Hematopoietic multipotent progenitor cell treated with erythropoietin and hydrocortisone succinate and interleukin-3 and kit ligand, for 17 days (in vitro differentiated cells): ENCODE measurements around the gene KRTAP19-5.
"Not testable (repeated sequence)": the region's sequence is repeated elsewhere in the genome, so short reads cannot be mapped to it uniquely, and the experiment has no call there.

Source experiments
- DNase-seq: peaks from one replicate; pipeline ENCODE4 v3.0.0-alpha.2; 2015; ENCODE audit warnings: low spot score

Gene KRTAP19-5

GRCh38 chr21:30502041-30502440 lies at the start of gene KRTAP19-5:
KRTAP19-5 (minus strand) TSS chr21:30502141; CDS start chr21:30502090, 51 bp downstream.
- DNase-seq, result no peak

- DNase-seq, result no peak
Observed at GRCh38 chr21:30541764-30542163, 39.8 kb upstream of the KRTAP19-5 start, which contains the start of gene KRTAP19-6. KRTAP19-6 (minus strand) TSS chr21:30541864; CDS start chr21:30541833, 31 bp downstream.

- no peak for DNase-seq
Observed at GRCh38 chr21:30518876-30519275, 16.9 kb upstream of the KRTAP19-5 start.

GRCh38 chr21:30515681-30516080 lies 13.7 kb upstream of the KRTAP19-5 start:
- no peak for DNase-seq

GRCh38 chr21:30505621-30506205 lies 3.8 kb upstream of the KRTAP19-5 start:
- DNase-seq, result not testable (repeated sequence)

GRCh38 chr21:30497065-30497464 lies 4.9 kb downstream of the KRTAP19-5 start, which contains the start of gene KRTAP19-4:
KRTAP19-4 (minus strand) TSS chr21:30497165; CDS start chr21:30497110, 55 bp downstream.
- no peak for DNase-seq

- no peak for DNase-seq
Observed at GRCh38 chr21:30491963-30492428, 9.9 kb downstream of the KRTAP19-5 start, which contains the start of gene KRTAP19-3. KRTAP19-3 (minus strand) TSS chr21:30492013; CDS start chr21:30491957, 56 bp downstream.

- DNase-seq, result no peak
Observed at GRCh38 chr21:30487336-30487735, 14.6 kb downstream of the KRTAP19-5 start, which contains the start of gene KRTAP19-2. KRTAP19-2 (minus strand) TSS chr21:30487436; CDS start chr21:30487348, 88 bp downstream.

GRCh38 chr21:30486180-30486579 lies 15.8 kb downstream of the KRTAP19-5 start:
- no peak for DNase-seq

- DNase-seq, result no peak
Observed at GRCh38 chr21:30482130-30482529, 19.8 kb downstream of the KRTAP19-5 start.

- DNase-seq, result no peak
Observed at GRCh38 chr21:30480145-30480544, 21.8 kb downstream of the KRTAP19-5 start, which contains the start of gene KRTAP19-1. KRTAP19-1 (minus strand) TSS chr21:30480367; CDS start chr21:30480317, 50 bp downstream.

- no peak for DNase-seq
Observed at GRCh38 chr21:30479259-30479658, 22.7 kb downstream of the KRTAP19-5 start.

- no peak for DNase-seq
Observed at GRCh38 chr21:30478004-30478403, 23.9 kb downstream of the KRTAP19-5 start.

- no peak for DNase-seq
Observed at GRCh38 chr21:30468900-30469714, 32.8 kb downstream of the KRTAP19-5 start.

- DNase-seq, result no peak
Observed at GRCh38 chr21:30463713-30464112, 38.2 kb downstream of the KRTAP19-5 start.
